ENCODE data around the gene UNC5C.
A peak's percentile ranks its signal among the peaks of the same experiment; 100 is the strongest.

The UNC5C gene

GRCh38 chr4:95590615-95591014 is 41.8 kb upstream of the UNC5C start:
- CTCF ChIA-PET: no interaction called here
- TF ChIP-seq LEF1 (IDR thresholded peaks at IDR 0.05; ENCODE audit: borderline replicate concordance): no peak
- no peak for TF ChIP-seq ZNF384 (IDR thresholded peaks at IDR 0.05)
- TF ChIP-seq ELF4 (IDR thresholded peaks at IDR 0.05): no peak
- TF ChIP-seq FOXK2 (IDR thresholded peaks at IDR 0.05): no peak
- TF ChIP-seq HDGF (IDR thresholded peaks at IDR 0.05; ENCODE audit: borderline replicate concordance): no peak
- no peak for TF ChIP-seq TARDBP (IDR thresholded peaks at IDR 0.05)
- no peak for TF ChIP-seq ARNT (IDR thresholded peaks at IDR 0.05)
- TF ChIP-seq FOXA1 (IDR thresholded peaks at IDR 0.05): no peak
- no peak for TF ChIP-seq SUZ12 (IDR thresholded peaks at IDR 0.05)
- no peak for TF ChIP-seq BHLHE40 (IDR thresholded peaks at IDR 0.05; ENCODE audit: borderline replicate concordance)
- TF ChIP-seq FOXM1 (IDR thresholded peaks at IDR 0.05; ENCODE audit: borderline replicate concordance): no peak
- TF ChIP-seq, protein P1, sequence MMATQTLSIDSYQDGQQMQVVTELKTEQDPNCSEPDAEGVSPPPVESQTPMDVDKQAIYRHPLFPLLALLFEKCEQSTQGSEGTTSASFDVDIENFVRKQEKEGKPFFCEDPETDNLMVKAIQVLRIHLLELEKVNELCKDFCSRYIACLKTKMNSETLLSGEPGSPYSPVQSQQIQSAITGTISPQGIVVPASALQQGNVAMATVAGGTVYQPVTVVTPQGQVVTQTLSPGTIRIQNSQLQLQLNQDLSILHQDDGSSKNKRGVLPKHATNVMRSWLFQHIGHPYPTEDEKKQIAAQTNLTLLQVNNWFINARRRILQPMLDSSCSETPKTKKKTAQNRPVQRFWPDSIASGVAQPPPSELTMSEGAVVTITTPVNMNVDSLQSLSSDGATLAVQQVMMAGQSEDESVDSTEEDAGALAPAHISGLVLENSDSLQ (IDR thresholded peaks at IDR 0.05): no peak
- TF ChIP-seq NFRKB (IDR thresholded peaks at IDR 0.05): no peak
- no peak for TF ChIP-seq L3MBTL2 (conservative IDR thresholded peaks at IDR 0.05)
- TF ChIP-seq SP1 (IDR thresholded peaks at IDR 0.05): no peak
- TF ChIP-seq CTBP1 (IDR thresholded peaks at IDR 0.05; ENCODE audit: borderline replicate concordance): no peak
- no peak for DNase-seq (ENCODE audit: extremely low spot score)
- POLR2A ChIA-PET: no interaction called here

DNA sequence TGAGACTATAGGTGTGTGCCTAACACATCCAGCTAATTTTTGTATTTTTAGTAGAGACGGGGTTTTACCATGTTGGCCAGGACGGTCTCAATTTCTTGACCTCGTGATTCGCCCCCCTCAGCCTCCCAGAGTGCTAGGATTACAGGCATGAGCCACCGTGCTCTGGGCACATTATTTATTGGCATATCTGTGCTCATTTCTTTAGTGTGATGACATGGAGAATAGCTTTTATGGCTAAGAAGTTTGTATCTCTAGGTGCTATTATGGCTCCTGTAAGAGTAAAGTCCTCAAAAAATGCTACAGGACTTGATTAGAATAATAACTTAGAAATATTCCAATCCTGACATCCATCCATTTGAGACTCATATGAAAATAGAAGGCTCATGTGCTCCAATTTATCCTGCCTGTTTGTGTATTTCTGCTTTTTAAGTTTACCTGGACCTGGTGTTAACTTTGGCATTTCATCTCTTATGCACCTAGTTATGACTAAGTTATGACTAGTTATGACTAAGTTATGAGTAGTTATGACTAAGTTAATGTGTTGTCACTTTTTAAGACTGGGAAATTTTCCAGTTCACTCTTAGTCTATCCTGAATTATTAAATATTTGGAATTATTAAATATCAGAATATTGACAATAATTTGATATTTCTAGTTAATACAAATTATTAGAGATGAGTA is 36.4 kb upstream of the UNC5C start:
- ChIA-PET CTCF (no interaction called here), POLR2A (no interaction called here)
- DNase-seq (ENCODE audit: extremely low spot score): no peak
- TF ChIP-seq TARDBP (IDR thresholded peaks at IDR 0.05) (no peak), FOXM1 (IDR thresholded peaks at IDR 0.05; ENCODE audit: borderline replicate concordance) (no peak), FOXA1 (IDR thresholded peaks at IDR 0.05) (no peak), BHLHE40 (IDR thresholded peaks at IDR 0.05; ENCODE audit: borderline replicate concordance) (no peak), L3MBTL2 (conservative IDR thresholded peaks at IDR 0.05) (no peak), SP1 (IDR thresholded peaks at IDR 0.05) (no peak), CTBP1 (IDR thresholded peaks at IDR 0.05; ENCODE audit: borderline replicate concordance) (no peak), ARNT (IDR thresholded peaks at IDR 0.05) (no peak), HDGF (IDR thresholded peaks at IDR 0.05; ENCODE audit: borderline replicate concordance) (no peak)
- TF ChIP-seq, protein P1 (IDR thresholded peaks at IDR 0.05): no peak

DNA sequence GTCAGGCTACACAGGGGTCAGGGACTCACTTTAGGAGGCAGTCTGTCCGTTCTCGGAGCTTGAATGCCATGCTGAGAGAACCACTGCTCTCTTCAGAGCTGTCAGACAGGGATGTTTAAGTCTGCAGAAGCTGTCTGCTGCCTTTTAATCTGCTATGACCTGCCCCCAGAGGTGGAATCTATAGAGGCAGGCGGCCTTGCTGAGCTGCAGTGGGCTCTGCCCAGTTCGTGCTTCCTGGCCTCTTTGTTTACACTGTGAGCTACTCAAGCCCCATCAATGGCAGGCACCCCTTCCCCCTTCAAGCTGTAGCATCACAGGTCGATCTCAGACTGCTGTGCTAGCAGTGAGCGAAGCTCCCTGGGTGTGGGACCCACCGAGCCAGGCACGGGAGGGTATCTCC is 31.5 kb upstream of the UNC5C start:
- CTCF ChIA-PET: no interaction called here
- POLR2A ChIA-PET: no interaction called here
- TF ChIP-seq FOXK2 (IDR thresholded peaks at IDR 0.05) (no peak), ZNF384 (IDR thresholded peaks at IDR 0.05) (no peak), ELF4 (IDR thresholded peaks at IDR 0.05) (no peak), SUZ12 (IDR thresholded peaks at IDR 0.05) (no peak), FOXA1 (IDR thresholded peaks at IDR 0.05) (no peak), HDGF (IDR thresholded peaks at IDR 0.05; ENCODE audit: borderline replicate concordance) (no peak), ARNT (IDR thresholded peaks at IDR 0.05) (no peak), NFRKB (IDR thresholded peaks at IDR 0.05) (no peak), L3MBTL2 (conservative IDR thresholded peaks at IDR 0.05) (no peak), FOXM1 (IDR thresholded peaks at IDR 0.05; ENCODE audit: borderline replicate concordance) (no peak), CTBP1 (IDR thresholded peaks at IDR 0.05; ENCODE audit: borderline replicate concordance) (no peak), BHLHE40 (IDR thresholded peaks at IDR 0.05; ENCODE audit: borderline replicate concordance) (no peak)
- TF ChIP-seq, protein P1 (IDR thresholded peaks at IDR 0.05): no peak
- DNase-seq (ENCODE audit: extremely low spot score): no peak

DNA sequence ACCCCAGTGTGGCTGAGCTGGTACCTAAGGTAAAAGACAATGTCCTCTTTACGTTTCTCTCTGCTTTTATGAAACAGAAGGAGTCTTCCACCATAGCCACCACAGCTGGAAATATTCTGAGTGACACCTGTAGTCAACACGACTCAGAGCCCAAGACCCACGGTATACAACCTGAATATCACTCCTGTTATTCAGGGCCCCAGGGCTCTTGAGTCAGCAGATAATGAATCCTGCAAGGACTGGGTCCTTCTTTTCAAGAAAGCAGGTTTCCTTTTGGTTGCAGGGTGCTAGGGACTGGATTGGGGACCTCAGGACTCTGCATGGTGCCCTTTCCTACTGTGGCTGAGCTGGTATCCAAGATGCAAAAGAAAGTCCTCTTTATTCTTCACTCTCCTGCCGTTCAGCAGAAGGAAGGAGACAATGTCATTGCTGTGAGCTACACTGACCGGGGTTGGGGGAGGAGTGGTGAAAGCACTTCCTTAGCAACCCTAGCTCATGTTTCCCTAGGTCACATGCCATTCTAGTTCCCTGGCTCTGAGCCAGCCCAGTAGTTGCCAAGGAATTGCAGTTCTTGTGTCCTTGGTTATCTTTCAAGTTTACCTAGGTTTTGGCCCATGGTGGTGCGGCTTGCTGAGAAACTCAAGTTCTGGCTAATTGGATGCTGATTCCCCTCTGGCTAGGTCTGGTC is 23.7 kb upstream of the UNC5C start:
- TF ChIP-seq ARNT (IDR thresholded peaks at IDR 0.05): no peak
- no peak for TF ChIP-seq ELF4 (IDR thresholded peaks at IDR 0.05)
- TF ChIP-seq NFRKB (IDR thresholded peaks at IDR 0.05): no peak
- no peak for TF ChIP-seq ZNF384 (IDR thresholded peaks at IDR 0.05)
- TF ChIP-seq CTBP1 (IDR thresholded peaks at IDR 0.05; ENCODE audit: borderline replicate concordance): no peak
- TF ChIP-seq SUZ12 (IDR thresholded peaks at IDR 0.05): no peak
- ChIA-PET CTCF (no interaction called here), POLR2A (interaction anchor here (0.9 kb wide), 1 partner anchor 16 kb away, joined by 3 read pairs; no protein-coding TSS in a partner anchor)
- DNase-seq (ENCODE audit: extremely low spot score): peak; percentile 49

- no peak for TF ChIP-seq L3MBTL2 (conservative IDR thresholded peaks at IDR 0.05)
- TF ChIP-seq FOXK2 (IDR thresholded peaks at IDR 0.05): no peak
- no peak for TF ChIP-seq FOXM1 (IDR thresholded peaks at IDR 0.05; ENCODE audit: borderline replicate concordance)
- TF ChIP-seq, protein P1 (IDR thresholded peaks at IDR 0.05): no peak
- CTCF ChIA-PET: no interaction called here
- DNase-seq (ENCODE audit: extremely low spot score): no peak
- POLR2A ChIA-PET: no interaction called here
Measured at GRCh38 chr4:95571577-95571976, 22.8 kb upstream of the UNC5C start.

All from HEK293T (cell line).